Loucy (cell line): ENCODE data around the gene TLR3.

Experiments used
- H2AFZ ChIP-seq: fragments of 200-600 bp; sonication (generic); 2 replicates; pipeline ENCODE4 v1.6.0; 2016; ENCODE audit warnings: antibody characterized with exemption, mild to moderate bottlenecking, low read length, moderate library complexity
- H3F3A ChIP-seq: fragments of 200-600 bp; 2 replicates; pipeline ENCODE4 v1.6.0; 2016; ENCODE audit warnings: antibody characterized with exemption, low read depth, mild to moderate bottlenecking
- H3K27me3 ChIP-seq: fragments of 200-600 bp; sonication (generic); 2 replicates; pipeline ENCODE4 v1.6.1; 2014; ENCODE audit warnings: low read length, mild to moderate bottlenecking; ENCODE audit not compliant: insufficient read depth, poor library complexity, severe bottlenecking
- H3K36me3 ChIP-seq: fragments of 200-600 bp; sonication (generic); 2 replicates; pipeline ENCODE4 v1.6.1; 2016; ENCODE audit warnings: low read length; ENCODE audit not compliant: insufficient read depth
- H3K4me1 ChIP-seq: fragments of 200-600 bp; sonication (generic); 2 replicates; pipeline ENCODE4 v1.5.1; 2014; ENCODE audit warnings: low read length, mild to moderate bottlenecking; ENCODE audit not compliant: insufficient read depth, poor library complexity, severe bottlenecking
- H3K4me2 ChIP-seq: fragments of 200-600 bp; sonication (generic); 2 replicates; pipeline ENCODE4 v1.6.0; 2014; ENCODE audit warnings: antibody characterized with exemption, low read length, low read depth, mild to moderate bottlenecking; ENCODE audit not compliant: poor library complexity, severe bottlenecking
- H3K4me3 ChIP-seq: fragments of 200-600 bp; sonication (generic); 2 replicates; pipeline ENCODE4 v1.5.1; 2014; ENCODE audit warnings: low read length, mild to moderate bottlenecking, mixed read lengths; ENCODE audit not compliant: poor library complexity, severe bottlenecking
- H3K79me2 ChIP-seq: fragments of 200-600 bp; sonication (generic); 2 replicates; pipeline ENCODE4 v1.6.1; 2014; ENCODE audit warnings: low read length; ENCODE audit not compliant: insufficient read depth
- H3K9ac ChIP-seq: fragments of 200-600 bp; sonication (generic); 2 replicates; pipeline ENCODE4 v1.6.0; 2014; ENCODE audit warnings: mild to moderate bottlenecking, low read depth, low read length, moderate library complexity; ENCODE audit not compliant: poor library complexity, severe bottlenecking
- H3K9me2 ChIP-seq: fragments of 200-600 bp; sonication (generic); replicated peaks from 2 replicates; pipeline ENCODE4 v1.6.1; 2016; ENCODE audit warnings: low read depth, low read length, mixed read lengths
- H3K9me3 ChIP-seq: fragments of 200-600 bp; sonication (generic); 2 replicates; pipeline ENCODE4 v1.6.1; 2014; ENCODE audit warnings: mild to moderate bottlenecking, antibody characterized with exemption, low read length, low read depth; ENCODE audit not compliant: insufficient read depth
- H4K20me1 ChIP-seq: fragments of 200-600 bp; sonication (generic); 2 replicates; pipeline ENCODE4 v1.6.0; 2014; ENCODE audit warnings: antibody characterized with exemption, low read length, mild to moderate bottlenecking; ENCODE audit not compliant: insufficient read depth, poor library complexity, severe bottlenecking
- CTCF ChIP-seq: fragments of 200-600 bp; sonication (generic); conservative IDR thresholded peaks from 2 replicates; pipeline ENCODE4 v1.5.1; 2014; ENCODE audit warnings: mild to moderate bottlenecking, antibody characterized with exemption, low read length
- EZH2phosphoT487 ChIP-seq: fragments of 200-600 bp; IDR thresholded peaks from 2 replicates; pipeline ENCODE4 v1.6.1; 2018; ENCODE audit warnings: antibody characterized with exemption, mild to moderate bottlenecking, moderate library complexity, borderline replicate concordance

Gene TLR3

GRCh38 chr4:186116697-186117096, 47.7 kb downstream of the TLR3 start:
- Histone ChIP-seq H3K9ac (no peak overlapping the region), H3K4me2 (no peak overlapping the region), H4K20me1 (no peaks in the 10 kb centered on the region), H3F3A (no peaks in the 10 kb centered on the region), H3K9me2 (no peaks in the 10 kb centered on the region), H3K79me2 (no peaks in the 10 kb centered on the region), H2AFZ (no peak overlapping the region), H3K4me1 (no peaks in the 10 kb centered on the region), H3K36me3 (no peaks in the 10 kb centered on the region), H3K4me3 (no peak overlapping the region), H3K9me3 (no peaks in the 10 kb centered on the region), H3K27me3 (no peaks in the 10 kb centered on the region)
- TF ChIP-seq CTCF, result no peak
- TF ChIP-seq EZH2phosphoT487, result no peak

- no peaks in the 10 kb centered on the region for H3K27me3 ChIP-seq
- no peaks in the 10 kb centered on the region for H3K79me2 ChIP-seq
- no peaks in the 10 kb centered on the region for H3K36me3 ChIP-seq
- H3K4me3 ChIP-seq, result no peak overlapping the region
- H3K4me1 ChIP-seq, result no peaks in the 10 kb centered on the region
- no peak overlapping the region for H3K4me2 ChIP-seq
- H3K9me2 ChIP-seq, result no peaks in the 10 kb centered on the region
- H3F3A ChIP-seq, result no peaks in the 10 kb centered on the region
- no peaks in the 10 kb centered on the region for H3K9me3 ChIP-seq
- no peak overlapping the region for H2AFZ ChIP-seq
- TF ChIP-seq CTCF, result no peak
- TF ChIP-seq EZH2phosphoT487, result no peak
- H3K9ac ChIP-seq, result no peak overlapping the region
- H4K20me1 ChIP-seq, result no peaks in the 10 kb centered on the region
These were observed 49.6 kb downstream of the TLR3 start for GRCh38 chr4:186118582-186118981.

- Histone ChIP-seq H2AFZ (no peak overlapping the region), H3K4me2 (no peak overlapping the region), H3K4me1 (no peaks in the 10 kb centered on the region), H3K27me3 (no peaks in the 10 kb centered on the region), H3K4me3 (no peak overlapping the region), H3K9ac (no peak overlapping the region), H3F3A (no peaks in the 10 kb centered on the region), H4K20me1 (no peaks in the 10 kb centered on the region), H3K79me2 (no peaks in the 10 kb centered on the region), H3K36me3 (no peaks in the 10 kb centered on the region), H3K9me2 (no peaks in the 10 kb centered on the region), H3K9me3 (no peaks in the 10 kb centered on the region)
- TF ChIP-seq CTCF (no peak), EZH2phosphoT487 (no peak)
These were observed 52.1 kb downstream of the TLR3 start for GRCh38 chr4:186121057-186121456.
